Osteocyte (in vitro differentiated cells): Measurements from ENCODE around the gene ATXN2. TPM values are rescaled to one million over a fixed set of nuclear protein-coding genes. Genes with fewer than 3 reads are reported as not detected.
"Not testable (repeated sequence)": the region's sequence is repeated elsewhere in the genome, so short reads cannot be mapped to it uniquely, and the experiment has no call there.

Source experiments
- DNase-seq: peaks from one replicate; pipeline ENCODE4 v3.0.0; 2021; ENCODE audit warnings: mixed read lengths; ENCODE audit not compliant: unreplicated experiment; ENCODE audit errors: extremely low spot score
- H3K27ac Mint-ChIP-seq: one replicate; pipeline ENCODE4 v1.8.0; 2021; ENCODE audit warnings: mild to moderate bottlenecking, mixed read lengths; ENCODE audit not compliant: unreplicated experiment
- H3K27me3 Mint-ChIP-seq: one replicate; pipeline ENCODE4 v1.8.0; 2021; ENCODE audit warnings: mixed read lengths; ENCODE audit not compliant: unreplicated experiment
- H3K36me3 Mint-ChIP-seq: one replicate; pipeline ENCODE4 v1.8.0; 2021; ENCODE audit warnings: mixed read lengths; ENCODE audit not compliant: unreplicated experiment
- H3K4me1 Mint-ChIP-seq: one replicate; pipeline ENCODE4 v1.8.0; 2021; ENCODE audit warnings: mixed read lengths; ENCODE audit not compliant: unreplicated experiment
- H3K4me3 Mint-ChIP-seq: one replicate; pipeline ENCODE4 v1.8.0; 2021; ENCODE audit warnings: mild to moderate bottlenecking, moderate library complexity, mixed read lengths; ENCODE audit not compliant: unreplicated experiment
- H3K9me3 Mint-ChIP-seq: one replicate; pipeline ENCODE4 v1.8.0; 2021; ENCODE audit warnings: mixed read lengths; ENCODE audit not compliant: unreplicated experiment
- total RNA-seq: library from RNA; stranded (reverse); gene quantifications from 2 replicates; pipeline ENCODE4 v1.2.1, GENCODE V29; 2021
- TF ChIP-seq, protein P1 (sequence below): fragments of 200-600 bp; sonication (generic); IDR thresholded peaks from 2 replicates; pipeline ENCODE4 v1.5.0; 2021; ENCODE audit warnings: antibody characterized with exemption, mild to moderate bottlenecking, moderate library complexity

Gene ATXN2
- total RNA-seq, 1 donor from 2014 or later = 78.9 TPM

- Mint-ChIP-seq H3K4me1 (no peaks in the 10 kb centered on the region), H3K27ac (no peak overlapping the region), H3K4me3 (no peak overlapping the region), H3K9me3 (no peaks in the 10 kb centered on the region), H3K36me3 (no peaks in the 10 kb centered on the region), H3K27me3 (no peaks in the 10 kb centered on the region)
- DNase-seq = no peak
- TF ChIP-seq, protein P1, sequence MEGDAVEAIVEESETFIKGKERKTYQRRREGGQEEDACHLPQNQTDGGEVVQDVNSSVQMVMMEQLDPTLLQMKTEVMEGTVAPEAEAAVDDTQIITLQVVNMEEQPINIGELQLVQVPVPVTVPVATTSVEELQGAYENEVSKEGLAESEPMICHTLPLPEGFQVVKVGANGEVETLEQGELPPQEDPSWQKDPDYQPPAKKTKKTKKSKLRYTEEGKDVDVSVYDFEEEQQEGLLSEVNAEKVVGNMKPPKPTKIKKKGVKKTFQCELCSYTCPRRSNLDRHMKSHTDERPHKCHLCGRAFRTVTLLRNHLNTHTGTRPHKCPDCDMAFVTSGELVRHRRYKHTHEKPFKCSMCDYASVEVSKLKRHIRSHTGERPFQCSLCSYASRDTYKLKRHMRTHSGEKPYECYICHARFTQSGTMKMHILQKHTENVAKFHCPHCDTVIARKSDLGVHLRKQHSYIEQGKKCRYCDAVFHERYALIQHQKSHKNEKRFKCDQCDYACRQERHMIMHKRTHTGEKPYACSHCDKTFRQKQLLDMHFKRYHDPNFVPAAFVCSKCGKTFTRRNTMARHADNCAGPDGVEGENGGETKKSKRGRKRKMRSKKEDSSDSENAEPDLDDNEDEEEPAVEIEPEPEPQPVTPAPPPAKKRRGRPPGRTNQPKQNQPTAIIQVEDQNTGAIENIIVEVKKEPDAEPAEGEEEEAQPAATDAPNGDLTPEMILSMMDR = no peak
These were observed 25.4 kb upstream of the ATXN2 start for GRCh38 chr12:111624540-111624939.

GRCh38 chr12:111617841-111618240 is 18.7 kb upstream of the ATXN2 start:
- not testable (repeated sequence) for DNase-seq, H3K9me3 Mint-ChIP-seq

DNA sequence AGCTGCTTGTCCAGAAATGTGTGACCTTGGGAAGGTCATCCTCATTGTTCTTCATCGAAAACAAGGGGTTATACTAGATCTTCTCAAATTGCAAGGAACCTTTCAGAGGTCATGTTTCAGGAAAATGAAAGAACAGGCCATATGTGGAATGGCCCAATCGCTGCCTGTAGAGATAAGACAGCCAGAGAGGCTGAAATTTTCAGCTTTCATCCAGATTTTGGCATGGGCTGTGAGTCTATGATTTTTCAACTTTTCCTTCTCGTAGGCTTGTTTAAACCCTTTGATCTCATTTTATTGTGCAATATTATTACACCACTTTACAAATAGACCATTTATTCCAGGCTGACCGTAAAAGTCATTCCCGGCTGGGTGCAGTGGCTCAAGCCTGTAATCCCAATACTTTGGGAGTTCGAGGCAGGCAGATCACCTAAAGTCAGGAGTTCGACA is 17.1 kb upstream of the ATXN2 start:
- Mint-ChIP-seq H3K27me3 (no peaks in the 10 kb centered on the region), H3K36me3 (no peaks in the 10 kb centered on the region), H3K4me1 (no peaks in the 10 kb centered on the region), H3K9me3 (no peaks in the 10 kb centered on the region), H3K4me3 (no peak overlapping the region), H3K27ac (no peak overlapping the region)
- TF ChIP-seq, protein P1 = no peak
- no peak for DNase-seq

More at GRCh38 chr12:111617841-111618240, 18.7 kb upstream of the ATXN2 start:
- H3K36me3 Mint-ChIP-seq, H3K27me3 Mint-ChIP-seq, H3K4me3 Mint-ChIP-seq, H3K27ac Mint-ChIP-seq, H3K4me1 Mint-ChIP-seq: not testable (repeated sequence)

- H3K4me1 Mint-ChIP-seq = no peaks in the 10 kb centered on the region
- H3K27me3 Mint-ChIP-seq = no peaks in the 10 kb centered on the region
- no peaks in the 10 kb centered on the region for H3K9me3 Mint-ChIP-seq
- TF ChIP-seq, protein P1 = no peak
- H3K27ac Mint-ChIP-seq = no peak overlapping the region
- no peak for DNase-seq
- H3K36me3 Mint-ChIP-seq = no peaks in the 10 kb centered on the region
- no peak overlapping the region for H3K4me3 Mint-ChIP-seq
These were observed 8.1 kb upstream of the ATXN2 start for GRCh38 chr12:111607239-111607638.

- H3K36me3 Mint-ChIP-seq = no peaks in the 10 kb centered on the region
These were observed 7.7 kb upstream of the ATXN2 start for GRCh38 chr12:111606767-111607230.

More at GRCh38 chr12:111606767-111607230, 7.7 kb upstream of the ATXN2 start:
- Mint-ChIP-seq H3K27ac (no peak overlapping the region), H3K27me3 (no peaks in the 10 kb centered on the region), H3K4me3 (no peak overlapping the region), H3K4me1 (no peaks in the 10 kb centered on the region), H3K9me3 (no peaks in the 10 kb centered on the region)
- TF ChIP-seq, protein P1 = no peak
- DNase-seq = no peak
